GM18868 (cell line): ENCODE measurements around the gene UCHL3.

Source experiments
- ATAC-seq: cut with Tn5 transposase; IDR thresholded peaks from one replicate; pipeline ENCODE4 v1.9.1; 2021; ENCODE audit warnings: mild to moderate bottlenecking, moderate library complexity; ENCODE audit not compliant: unreplicated experiment

Gene UCHL3

DNA sequence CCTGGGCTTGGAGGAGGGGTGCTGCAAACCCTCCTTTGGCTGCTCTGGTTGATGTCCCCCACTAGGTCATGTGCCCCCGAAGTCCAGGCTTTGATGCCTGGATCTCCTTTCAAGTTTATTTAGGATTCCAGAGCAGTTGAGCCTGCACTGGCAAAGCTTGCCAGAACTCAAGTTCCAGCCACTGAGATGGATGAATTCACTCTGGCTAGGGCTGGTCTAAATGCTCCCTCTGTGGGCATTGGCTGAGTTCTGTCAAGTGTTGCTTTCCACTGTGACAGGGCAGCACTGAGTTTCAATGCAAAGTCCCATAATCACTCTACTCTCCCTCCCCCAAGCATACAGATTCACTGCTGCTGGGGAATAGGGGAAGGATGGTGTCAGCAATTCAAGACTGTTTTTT is 68.7 kb downstream of the UCHL3 start:
- no peak for ATAC-seq

DNA sequence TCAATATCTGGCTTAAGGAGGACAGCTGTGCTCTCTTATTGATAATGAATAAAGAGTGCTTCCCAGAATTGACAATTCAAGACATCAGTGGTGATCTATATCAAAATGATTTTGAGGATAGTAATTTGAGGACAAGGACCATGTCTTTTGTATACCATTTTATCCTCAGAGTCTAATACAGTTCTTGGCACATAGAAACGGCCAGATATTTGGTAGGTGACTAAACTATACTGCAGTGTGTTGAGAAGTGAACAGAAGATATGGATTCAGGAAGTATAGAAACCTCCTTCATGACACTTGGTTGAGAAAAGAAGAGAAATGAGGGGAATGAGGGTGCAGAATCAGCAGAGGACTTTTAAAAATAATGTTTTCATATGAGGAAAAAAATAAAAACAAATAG is 70.4 kb downstream of the UCHL3 start:
- no peak for ATAC-seq

DNA sequence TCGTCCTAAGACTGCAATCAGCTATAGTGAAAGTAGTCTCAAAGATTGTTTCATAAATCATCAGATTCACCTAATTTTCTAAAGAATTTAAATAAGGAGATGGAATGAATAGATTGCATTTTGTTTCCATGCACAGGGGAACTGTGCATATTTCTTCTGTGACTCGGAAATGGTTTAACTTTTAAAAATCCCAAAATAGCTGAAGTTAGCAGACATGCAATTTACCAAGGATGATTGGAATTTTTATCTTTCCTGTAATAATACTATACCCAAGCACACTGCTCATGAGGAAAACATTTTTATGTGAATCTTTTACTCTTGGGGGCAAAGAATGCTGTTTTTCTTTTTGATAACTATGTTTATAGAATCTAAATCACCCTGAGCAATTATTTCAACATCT is 71.6 kb downstream of the UCHL3 start:
- no peak for ATAC-seq

GRCh38 chr13:75628801-75629200 is 79.2 kb downstream of the UCHL3 start:
- no peak for ATAC-seq

GRCh38 chr13:75633285-75633684 is 83.7 kb downstream of the UCHL3 start:
- no peak for ATAC-seq

- ATAC-seq: no peak
Measured at GRCh38 chr13:75635101-75635827, 85.7 kb downstream of the UCHL3 start.

DNA sequence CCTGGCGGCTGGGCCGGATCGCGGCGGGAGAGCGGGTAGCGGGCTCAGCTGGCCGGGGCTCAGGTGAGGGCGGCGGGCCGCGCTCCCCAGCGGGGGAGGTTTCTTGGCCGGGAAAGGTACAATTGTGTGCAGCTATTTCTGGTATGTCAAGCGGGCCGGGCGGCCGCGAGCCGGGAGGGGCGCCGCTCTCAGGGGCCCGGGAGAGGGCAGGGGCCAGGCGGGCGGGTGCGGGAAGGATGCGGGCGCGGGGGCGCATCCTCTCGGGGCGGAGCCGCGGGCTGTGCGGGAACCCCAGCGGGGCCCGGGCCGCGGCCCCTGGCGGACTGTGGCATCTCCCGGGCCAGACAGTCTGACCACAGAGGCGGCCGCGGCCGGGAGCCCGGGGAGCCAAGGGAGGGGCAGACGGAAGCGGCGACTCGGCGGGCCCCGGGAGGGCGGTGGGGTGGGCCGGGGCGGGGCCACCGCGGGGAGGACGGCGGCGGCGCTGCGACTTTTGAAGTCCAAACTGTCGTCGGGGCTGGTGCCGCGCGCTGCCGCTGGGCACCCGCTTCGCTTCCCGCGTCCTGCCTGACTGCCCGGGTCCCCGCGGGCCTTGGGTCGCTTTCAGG is 86.3 kb downstream of the UCHL3 start, which contains the start of gene LMO7:
LMO7 (plus strand) TSS at position 503 of the 608 bp plus-strand sequence. CDS start 328 bp downstream, outside the sequence.
- peak; percentile 56 for ATAC-seq

DNA sequence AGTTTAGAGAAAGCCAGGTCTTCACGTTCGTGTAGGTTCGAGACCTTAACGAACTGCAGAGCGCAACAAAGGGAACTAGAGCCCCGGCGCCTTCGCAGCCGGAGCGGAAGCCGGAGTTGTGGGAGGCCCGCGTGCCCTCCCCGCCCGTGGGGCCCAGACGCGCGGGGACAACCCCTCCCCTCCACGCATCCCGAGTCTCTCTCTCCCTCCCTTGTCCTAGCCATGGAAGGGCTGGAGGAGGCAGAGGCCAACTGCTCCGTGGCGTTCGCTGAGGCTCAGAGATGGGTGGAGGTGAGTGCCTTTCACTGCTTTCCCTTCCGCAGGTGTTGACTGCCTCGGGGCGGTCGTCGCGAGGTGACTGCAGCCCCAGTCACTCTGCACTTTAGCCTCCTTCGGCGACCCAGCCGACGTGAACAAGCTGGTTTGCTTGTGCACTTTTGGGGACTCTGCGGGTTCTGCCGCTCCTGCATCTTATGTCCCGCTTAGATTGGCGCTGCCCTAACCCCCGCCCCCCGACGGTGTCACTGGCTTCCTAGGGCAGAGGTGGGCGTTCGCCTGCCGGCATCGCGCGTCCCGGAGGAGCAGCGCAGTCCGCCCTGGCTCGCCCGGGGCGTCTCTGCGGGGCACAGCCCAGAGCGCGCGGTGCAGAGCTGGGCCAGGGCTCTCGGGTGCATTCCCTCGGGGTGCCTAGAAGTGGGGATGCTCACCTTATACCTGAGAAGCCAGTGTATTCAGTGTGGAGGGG is 87.0 kb downstream of the UCHL3 start:
- ATAC-seq: peak; percentile 45

DNA sequence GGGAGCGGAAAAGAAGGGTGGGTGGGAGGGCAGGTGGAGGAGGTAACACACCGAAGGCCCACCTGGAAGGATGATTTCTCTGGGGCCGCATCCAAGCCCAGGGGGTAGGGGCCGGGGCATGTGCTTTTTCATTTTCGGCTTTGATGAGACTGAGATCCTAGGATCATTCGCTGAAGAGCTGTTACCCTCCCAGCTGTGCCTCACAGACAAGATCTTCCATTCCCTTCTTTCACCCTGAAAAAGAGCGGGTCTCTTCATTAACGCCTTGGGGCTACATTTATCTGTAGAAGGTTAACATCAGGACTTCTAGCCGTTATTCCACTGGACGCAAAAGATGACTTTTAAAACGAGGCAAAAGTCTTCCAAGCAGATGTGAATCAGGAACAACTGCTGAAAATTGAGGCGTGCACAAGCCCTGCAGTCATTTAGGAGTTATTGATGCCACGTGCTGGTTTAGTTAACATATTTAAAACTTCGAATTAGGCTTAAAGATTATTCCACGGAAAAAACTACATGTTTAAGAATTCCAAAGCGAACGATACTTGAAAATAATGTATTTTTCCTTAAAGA is 87.7 kb downstream of the UCHL3 start:
- ATAC-seq: peak; percentile 2

DNA sequence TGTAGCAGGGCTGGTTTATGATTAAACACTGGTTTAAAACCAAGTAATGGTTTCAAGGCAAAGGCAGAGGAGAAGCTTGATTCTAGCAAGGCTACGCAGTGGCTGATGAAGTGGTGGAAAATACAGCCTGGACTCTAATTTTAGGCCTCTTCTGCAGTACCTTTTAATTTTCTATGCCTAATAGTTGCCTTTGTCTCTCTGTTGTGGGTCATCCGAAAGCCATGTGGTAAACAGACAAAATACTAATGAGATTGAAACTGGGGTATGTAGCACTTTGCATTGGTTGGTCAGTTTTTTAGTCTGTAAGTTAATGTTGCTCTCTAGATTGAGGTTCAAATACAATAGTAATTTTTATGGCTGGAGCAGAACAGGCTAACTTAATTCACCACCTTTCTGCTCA is 89.9 kb downstream of the UCHL3 start:
- peak; percentile 13 for ATAC-seq

GRCh38 chr13:75641026-75641425 is 91.4 kb downstream of the UCHL3 start:
- no peak for ATAC-seq

DNA sequence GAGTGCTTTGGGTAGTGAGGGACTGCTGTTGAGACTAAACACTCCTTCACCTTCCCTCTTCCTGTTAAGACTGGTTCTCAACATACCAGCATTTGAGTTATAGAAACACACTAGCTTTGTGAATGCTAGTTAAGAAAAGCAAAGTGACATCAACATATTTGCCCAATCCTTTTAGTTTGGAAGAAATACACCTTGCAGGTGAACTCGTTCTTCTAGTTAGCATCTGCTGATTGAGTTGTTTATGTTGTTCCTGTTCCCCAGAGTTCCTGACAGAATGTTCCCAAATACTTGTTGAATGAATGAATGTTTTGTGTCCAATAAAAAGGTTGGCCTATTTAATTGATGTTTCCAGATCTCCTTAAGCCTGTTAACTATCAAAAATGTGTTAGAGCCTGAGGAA is 93.6 kb downstream of the UCHL3 start:
- no peak for ATAC-seq

DNA sequence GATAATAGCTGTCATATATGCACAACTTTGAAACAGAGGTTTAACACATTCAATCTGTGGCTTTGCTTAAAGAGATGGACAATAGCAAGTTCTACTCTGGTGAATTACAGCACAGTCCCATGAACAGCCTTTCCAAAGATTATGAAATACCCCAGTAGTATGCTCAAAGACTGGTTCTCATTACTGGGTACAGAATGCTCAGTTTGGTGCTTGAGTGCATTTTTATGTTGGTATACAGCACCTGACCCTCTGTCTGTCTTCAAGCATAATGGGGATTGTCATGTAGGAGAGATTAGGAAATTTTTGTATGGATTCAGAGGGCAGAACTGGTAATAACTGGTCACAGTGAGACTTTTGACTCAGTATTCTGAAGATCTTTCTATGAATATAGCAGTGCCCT is 94.1 kb downstream of the UCHL3 start:
- ATAC-seq: no peak

DNA sequence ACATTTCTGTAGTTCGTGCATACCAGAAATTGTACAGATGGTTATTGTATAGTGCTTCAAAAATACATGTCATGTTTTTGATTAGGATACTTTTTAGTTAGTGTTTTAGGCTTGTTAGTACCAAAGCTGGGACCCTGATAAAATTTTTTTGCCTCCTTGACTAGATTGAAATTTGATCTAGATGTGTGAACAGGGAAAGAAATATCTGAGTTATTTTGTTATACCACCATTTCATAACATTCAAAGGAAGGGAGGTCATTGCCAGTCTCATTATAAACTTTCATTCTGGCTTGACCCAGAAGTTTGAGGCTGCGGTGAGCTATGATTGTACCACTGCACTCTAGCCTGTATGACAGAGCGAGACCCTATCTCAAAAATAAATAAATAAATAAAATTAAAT is 95.5 kb downstream of the UCHL3 start:
- ATAC-seq: no peak

- peak; percentile 81 for ATAC-seq
Measured at GRCh38 chr13:75647126-75647784, 97.7 kb downstream of the UCHL3 start.

DNA sequence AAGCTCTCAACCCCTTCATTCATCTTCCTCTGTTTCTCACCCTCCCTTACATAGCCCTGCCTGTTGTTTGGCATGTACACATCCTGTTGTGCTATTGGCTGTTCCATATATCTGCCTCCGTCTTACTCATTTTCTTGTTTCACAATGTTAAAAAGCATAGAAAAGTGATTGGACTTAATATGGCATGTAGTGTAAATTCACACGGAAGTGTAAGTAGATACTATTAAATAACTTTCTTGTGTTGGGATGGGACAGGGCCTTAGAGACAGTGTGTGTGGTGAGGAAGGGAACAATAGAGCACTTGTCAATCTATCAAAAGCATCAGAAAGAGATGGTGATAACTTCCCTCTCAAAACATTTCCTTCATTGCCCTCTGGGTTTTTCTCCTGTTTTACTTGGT is 98.9 kb downstream of the UCHL3 start:
- ATAC-seq: no peak

- no peak for ATAC-seq
Measured at GRCh38 chr13:75651013-75651412, 101.4 kb downstream of the UCHL3 start.

GRCh38 chr13:75652726-75653125 is 103.1 kb downstream of the UCHL3 start:
- ATAC-seq: no peak
